NB4 (cell line): ENCODE results near the gene COX10.

Experiments
- DNase-seq: peaks from one replicate; pipeline ENCODE4 v3.0.0; 2010; ENCODE audit warnings: low read depth
- H3K4me3 ChIP-seq: one replicate; pipeline ENCODE4 v1.5.1; 2011; ENCODE audit warnings: mild to moderate bottlenecking, low read depth, low read length, moderate library complexity
- MYC ChIP-seq: IDR thresholded peaks from 2 replicates; pipeline ENCODE4 v1.6.1; 2011; ENCODE audit warnings: low read depth, low read length
- POLR2A ChIP-seq: IDR thresholded peaks from 2 replicates; pipeline ENCODE4 v1.6.1; 2011; ENCODE audit warnings: mild to moderate bottlenecking; ENCODE audit not compliant: insufficient read length; ENCODE audit errors: extremely low read depth
- TF ChIP-seq, protein P1 (sequence below): IDR thresholded peaks from one replicate; pipeline ENCODE4 v1.5.1; 2012; ENCODE audit warnings: low read depth, low read length
- TF ChIP-seq, protein P2 (sequence below): IDR thresholded peaks from 2 replicates; pipeline ENCODE4 v1.6.1; 2011; ENCODE audit warnings: low read depth, low read length

Gene COX10

GRCh38 chr17:14051692-14052091 is 17.6 kb upstream of the COX10 start:
- no peak for DNase-seq
- TF ChIP-seq, protein P1, sequence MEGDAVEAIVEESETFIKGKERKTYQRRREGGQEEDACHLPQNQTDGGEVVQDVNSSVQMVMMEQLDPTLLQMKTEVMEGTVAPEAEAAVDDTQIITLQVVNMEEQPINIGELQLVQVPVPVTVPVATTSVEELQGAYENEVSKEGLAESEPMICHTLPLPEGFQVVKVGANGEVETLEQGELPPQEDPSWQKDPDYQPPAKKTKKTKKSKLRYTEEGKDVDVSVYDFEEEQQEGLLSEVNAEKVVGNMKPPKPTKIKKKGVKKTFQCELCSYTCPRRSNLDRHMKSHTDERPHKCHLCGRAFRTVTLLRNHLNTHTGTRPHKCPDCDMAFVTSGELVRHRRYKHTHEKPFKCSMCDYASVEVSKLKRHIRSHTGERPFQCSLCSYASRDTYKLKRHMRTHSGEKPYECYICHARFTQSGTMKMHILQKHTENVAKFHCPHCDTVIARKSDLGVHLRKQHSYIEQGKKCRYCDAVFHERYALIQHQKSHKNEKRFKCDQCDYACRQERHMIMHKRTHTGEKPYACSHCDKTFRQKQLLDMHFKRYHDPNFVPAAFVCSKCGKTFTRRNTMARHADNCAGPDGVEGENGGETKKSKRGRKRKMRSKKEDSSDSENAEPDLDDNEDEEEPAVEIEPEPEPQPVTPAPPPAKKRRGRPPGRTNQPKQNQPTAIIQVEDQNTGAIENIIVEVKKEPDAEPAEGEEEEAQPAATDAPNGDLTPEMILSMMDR: no peak
- TF ChIP-seq MYC (no peak), POLR2A (no peak)
- TF ChIP-seq, protein P2, sequence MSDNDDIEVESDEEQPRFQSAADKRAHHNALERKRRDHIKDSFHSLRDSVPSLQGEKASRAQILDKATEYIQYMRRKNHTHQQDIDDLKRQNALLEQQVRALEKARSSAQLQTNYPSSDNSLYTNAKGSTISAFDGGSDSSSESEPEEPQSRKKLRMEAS: no peak

DNA sequence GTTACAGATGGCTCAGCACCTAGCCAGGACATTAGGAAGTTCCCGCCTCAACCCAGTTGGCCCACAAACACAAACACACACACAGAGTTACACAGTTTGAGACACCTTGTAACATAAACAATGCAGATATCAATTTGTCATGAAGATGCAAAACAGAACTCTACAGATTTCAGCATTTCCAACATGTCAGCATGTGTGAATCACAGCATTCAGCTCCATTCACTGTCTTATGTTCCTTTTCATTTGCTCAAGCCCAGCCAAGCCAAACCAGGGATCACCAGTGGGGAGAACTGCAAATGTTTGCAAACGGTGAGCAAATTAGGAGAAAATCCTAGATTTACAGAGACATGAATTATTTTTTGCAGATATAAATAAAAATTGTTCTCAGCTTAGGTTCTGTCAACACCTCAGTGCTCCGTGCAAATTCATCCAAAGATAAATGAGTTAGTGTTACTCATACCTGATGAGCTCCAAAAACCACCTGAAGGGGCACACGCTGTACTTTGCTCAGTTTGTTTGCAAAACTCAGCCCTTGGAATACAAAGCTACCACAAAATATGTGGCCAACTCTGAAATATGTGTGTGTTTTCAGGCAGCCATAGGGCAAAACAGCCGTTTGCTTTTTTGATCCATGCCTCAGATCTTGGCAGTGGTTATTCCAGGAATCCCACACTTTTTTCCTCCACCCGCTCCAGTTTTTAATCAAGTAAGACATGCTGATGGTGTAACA is 16.3 kb upstream of the COX10 start:
- no peak for TF ChIP-seq MYC
- TF ChIP-seq, protein P2: no peak
- TF ChIP-seq POLR2A: no peak
- TF ChIP-seq, protein P1: no peak

More at GRCh38 chr17:14051692-14052091, 17.6 kb upstream of the COX10 start:
- no peak overlapping the region for H3K4me3 ChIP-seq

GRCh38 chr17:14057591-14057990 is 11.7 kb upstream of the COX10 start:
- DNase-seq: no peak
- no peak overlapping the region for H3K4me3 ChIP-seq
- TF ChIP-seq MYC: no peak
- TF ChIP-seq POLR2A: no peak
- TF ChIP-seq, protein P1: no peak
- TF ChIP-seq, protein P2: no peak

More for the DNA sequence above, 16.3 kb upstream of the COX10 start:
- DNase-seq: no peak
- H3K4me3 ChIP-seq: no peak overlapping the region

DNA sequence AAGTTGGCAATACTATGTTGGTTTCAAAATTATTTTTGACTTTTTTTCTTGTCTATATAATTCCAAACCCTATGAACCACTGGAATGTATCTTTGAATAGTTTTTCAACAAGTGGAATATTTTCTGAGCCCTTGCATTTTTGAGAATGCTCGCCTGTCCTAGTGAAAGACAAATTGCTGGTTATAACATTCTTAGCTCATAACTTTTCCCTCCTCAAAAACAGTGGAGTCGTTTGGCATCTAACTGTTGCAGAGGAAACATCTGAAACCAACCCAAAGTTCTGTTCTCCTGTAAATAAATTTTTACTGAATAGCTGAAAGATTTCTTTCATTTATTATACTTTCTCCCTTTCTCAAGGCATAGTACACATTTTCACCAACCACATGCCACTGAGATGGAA is 11.3 kb upstream of the COX10 start:
- TF ChIP-seq MYC (no peak), POLR2A (no peak)
- TF ChIP-seq, protein P2: no peak
- TF ChIP-seq, protein P1: no peak
- no peak overlapping the region for H3K4me3 ChIP-seq
- DNase-seq: no peak

DNA sequence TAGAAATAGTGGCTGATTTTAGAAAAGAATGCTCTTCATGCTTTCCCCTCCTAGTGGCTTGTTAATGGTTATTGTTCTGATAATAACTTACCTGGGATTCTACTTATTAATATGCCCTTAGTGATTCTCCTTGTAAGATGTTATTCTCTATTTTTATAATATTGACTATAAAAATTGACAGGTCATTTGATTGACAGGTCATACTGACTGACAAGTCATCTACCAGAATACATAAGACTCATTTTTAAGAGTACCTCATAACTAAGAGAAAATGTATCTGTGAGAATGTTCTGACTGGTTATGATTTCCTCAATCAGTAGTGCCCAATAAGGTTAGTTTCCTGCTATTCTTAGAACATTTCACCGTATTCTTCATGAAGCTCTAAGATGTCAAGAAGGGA is 8.6 kb upstream of the COX10 start:
- no peak overlapping the region for H3K4me3 ChIP-seq
- TF ChIP-seq, protein P1: no peak
- TF ChIP-seq MYC (no peak), POLR2A (no peak)
- TF ChIP-seq, protein P2: no peak
- DNase-seq: no peak
